ENCODE data around the gene CENPM. TPM values are rescaled to one million over a fixed set of nuclear protein-coding genes. Genes with fewer than 3 reads are reported as not detected.

The CENPM gene
- total RNA-seq, 1 donor: 11.9 TPM

DNA sequence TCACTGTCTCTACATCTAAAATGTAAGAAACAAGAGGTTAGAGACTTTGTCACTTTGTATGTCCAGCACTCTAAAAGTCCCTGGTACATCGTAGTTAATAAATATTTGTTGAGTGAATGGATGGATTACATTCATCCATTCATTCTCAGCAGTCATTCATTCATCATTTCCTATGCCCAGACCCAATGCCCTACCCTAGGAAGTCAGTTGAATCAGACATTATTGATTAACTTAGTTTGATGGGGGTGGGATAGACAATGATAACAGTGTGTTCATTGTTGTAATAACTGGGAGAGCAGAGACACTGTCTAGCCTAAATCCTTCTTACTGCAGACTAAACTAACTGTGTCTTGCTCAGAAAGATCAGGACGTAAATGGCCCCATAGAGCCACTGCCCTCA, 1.2 kb upstream of the CENPM start:
- no peaks in the 10 kb centered on the region for H3K27me3 ChIP-seq (ENCODE audit: insufficient read depth, low read length)
- H3K4me1 ChIP-seq (ENCODE audit: insufficient read depth, low read length): peaks cover 22% of the 10 kb centered on the region
- H3K9me3 ChIP-seq (ENCODE audit: low read depth, low read length): no peaks in the 10 kb centered on the region
- no peak overlapping the region for H3K4me3 ChIP-seq (ENCODE audit: low read length)

DNA sequence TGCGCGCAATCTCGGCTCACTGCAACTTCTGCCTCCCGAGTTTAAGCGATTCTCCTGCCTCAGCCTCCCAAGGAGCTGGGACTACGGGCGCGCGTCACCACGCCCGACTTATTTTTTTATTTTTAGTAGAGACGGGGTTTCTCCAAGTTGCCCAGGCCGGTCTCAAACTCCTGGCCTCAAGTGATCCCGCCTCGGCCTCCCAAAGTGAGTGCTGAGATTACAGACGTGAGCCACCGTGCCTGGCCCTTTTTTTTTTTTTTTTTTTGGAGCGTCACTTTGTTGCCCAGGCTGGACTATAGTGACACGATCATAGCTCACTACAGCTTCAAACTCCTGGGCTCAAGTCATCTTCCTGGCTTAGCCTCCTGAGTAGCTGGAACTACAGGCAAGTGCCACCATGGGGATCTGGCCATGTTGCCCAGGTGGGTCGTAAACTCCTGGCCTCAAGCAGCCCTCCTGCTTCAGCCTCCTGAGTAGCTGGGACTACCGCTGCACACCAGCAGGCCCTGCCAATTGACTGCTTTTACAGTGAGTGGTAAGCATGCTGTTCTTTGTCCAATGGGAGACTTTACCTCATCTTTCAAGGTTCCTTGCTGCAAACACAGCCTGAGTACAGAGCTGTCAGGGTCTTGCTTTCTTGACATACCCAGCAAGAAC, 600 bp upstream of the CENPM start:
- Histone ChIP-seq H3K4me3 (ENCODE audit: low read length) (peak overlapping the region; percentile 63), H3K4me1 (ENCODE audit: insufficient read depth, low read length) (peaks cover 22% of the 10 kb centered on the region), H3K9me3 (ENCODE audit: low read depth, low read length) (no peaks in the 10 kb centered on the region), H3K27me3 (ENCODE audit: insufficient read depth, low read length) (no peaks in the 10 kb centered on the region)

DNA sequence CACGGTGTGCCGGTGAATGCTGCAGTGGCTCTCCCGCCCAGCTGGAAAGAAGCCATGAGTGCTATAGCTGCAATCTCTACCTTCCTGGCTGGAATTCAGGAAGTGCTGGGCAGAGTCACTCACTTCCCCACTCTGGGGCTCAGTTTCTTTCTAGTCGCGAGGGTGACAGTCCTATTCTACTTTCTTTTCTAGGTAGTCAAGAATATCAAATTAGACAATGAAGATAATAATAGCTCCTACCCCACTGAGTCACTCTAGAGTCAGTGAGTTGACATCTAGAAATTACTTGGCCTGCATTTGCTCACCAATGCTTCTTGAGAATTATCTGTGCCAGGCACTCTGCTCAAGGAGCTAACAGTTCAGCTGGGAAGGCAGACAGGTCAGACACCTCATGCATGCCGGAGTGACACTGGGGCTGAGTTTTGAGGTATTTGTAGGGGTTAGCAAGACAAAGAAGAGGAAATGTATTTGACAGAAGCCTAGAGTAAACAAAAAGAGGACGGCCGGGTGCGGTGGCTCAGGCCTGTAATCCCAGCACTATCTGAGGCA, 3.2 kb downstream of the CENPM start:
- Histone ChIP-seq H3K9me3 (ENCODE audit: low read depth, low read length) (no peaks in the 10 kb centered on the region), H3K27me3 (ENCODE audit: insufficient read depth, low read length) (no peaks in the 10 kb centered on the region), H3K4me3 (ENCODE audit: low read length) (no peak overlapping the region), H3K4me1 (ENCODE audit: insufficient read depth, low read length) (peaks cover 43% of the 10 kb centered on the region)

DNA sequence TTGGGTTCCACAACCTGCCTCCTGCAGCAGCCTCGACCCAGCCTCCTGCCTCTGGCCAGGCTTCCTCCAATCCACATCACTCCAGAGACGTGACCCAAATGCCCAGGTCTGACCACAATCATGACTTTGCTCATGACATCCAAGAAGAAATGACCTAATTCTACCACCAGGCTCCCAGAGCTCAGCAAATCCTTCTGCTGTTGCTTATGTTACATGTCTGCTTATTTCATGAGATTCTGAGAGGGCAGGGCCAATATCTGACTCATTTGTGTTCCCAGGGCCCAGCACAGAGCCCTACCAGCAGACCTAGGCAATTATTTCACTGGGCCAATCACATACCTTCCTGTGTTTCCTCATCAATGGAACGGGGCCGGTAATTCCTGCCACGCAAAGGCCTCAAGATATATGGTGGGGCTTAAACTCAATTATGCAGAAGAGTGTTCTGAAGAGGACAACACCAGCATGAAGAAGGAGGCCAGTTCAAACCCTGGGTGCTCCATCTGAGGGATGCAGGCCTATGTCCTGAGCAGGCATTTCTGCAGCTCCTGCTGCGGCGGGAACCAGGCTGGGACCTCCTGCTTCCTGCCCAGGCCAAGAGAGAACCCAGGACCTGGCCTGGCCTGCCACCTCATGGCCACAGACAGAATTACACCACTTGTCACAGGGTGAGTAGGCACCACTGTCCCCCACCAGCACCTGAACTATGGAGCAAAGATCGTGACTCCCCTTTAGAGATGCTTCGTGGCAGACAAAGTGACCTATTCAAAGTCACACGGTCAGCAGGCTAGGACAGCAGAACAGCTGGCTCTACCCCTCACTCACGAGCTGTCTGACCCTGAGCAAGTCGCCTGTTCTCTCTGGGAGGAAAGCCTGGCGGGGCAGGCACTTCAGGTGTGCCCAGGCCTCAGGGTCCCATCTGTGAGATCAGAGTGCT, 5.9 kb downstream of the CENPM start:
- Histone ChIP-seq H3K27me3 (ENCODE audit: insufficient read depth, low read length) (no peaks in the 10 kb centered on the region), H3K9me3 (ENCODE audit: low read depth, low read length) (no peaks in the 10 kb centered on the region), H3K4me3 (ENCODE audit: low read length) (no peak overlapping the region), H3K4me1 (ENCODE audit: insufficient read depth, low read length) (peaks cover 48% of the 10 kb centered on the region)

DNA sequence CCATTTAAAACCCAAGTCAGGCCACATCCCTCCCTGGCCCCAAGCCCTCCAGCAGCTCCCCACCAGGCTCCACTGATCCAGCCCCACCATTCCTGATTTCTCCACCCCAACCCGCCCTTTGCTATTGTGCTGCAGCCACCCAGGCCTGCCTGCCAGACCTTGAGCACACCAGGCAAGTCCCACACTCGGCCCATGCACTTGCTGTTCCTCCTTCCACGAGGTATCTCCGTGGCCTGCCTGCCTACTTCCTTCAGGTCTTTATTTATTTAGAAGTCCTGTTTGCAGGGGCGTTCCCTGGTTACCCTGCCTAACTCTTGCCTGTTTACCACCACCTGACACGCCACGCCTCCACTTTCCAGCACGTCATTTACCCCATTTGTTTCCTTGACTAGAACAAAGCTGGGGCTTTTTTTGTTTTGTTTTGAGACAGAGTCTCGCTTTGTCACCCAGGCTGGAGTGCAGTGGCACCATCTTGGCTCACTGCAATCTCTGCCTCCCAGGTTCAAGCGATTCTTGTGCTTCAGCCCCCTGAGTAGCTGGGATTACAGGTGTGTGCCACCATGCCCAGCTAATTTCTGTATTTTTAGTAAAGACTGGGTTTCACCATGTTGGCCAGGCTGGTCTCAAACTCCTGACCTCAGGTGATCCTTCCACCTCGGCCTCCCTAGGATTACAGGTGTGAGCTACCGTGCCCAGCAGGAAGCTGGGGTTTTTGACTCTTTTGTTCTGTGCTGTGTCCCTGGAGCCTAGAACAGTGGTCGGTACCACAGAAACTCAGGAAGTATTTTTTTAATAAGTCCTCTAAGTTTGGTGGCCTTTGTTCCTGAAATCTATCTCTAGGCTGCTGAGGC, 6.7 kb downstream of the CENPM start:
- Histone ChIP-seq H3K9me3 (ENCODE audit: low read depth, low read length) (no peaks in the 10 kb centered on the region), H3K27me3 (ENCODE audit: insufficient read depth, low read length) (no peaks in the 10 kb centered on the region), H3K4me1 (ENCODE audit: insufficient read depth, low read length) (peaks cover 47% of the 10 kb centered on the region), H3K4me3 (ENCODE audit: low read length) (peak overlapping the region; percentile 18)

DNA sequence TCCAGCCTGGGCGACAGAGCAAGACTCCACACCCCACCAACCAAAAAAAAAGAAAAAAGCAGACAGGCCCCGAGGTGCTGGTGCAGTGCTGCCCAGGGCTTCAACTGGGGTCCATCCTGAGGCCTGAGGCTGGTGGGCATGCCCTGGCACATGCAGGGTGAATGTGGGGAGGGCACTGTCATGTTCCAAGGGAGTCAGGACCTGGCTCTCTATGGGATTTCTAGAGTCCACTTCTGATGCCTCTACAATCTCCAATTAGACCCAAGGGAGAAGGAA, 10.1 kb downstream of the CENPM start:
- H3K4me1 ChIP-seq (ENCODE audit: insufficient read depth, low read length): peaks cover 70% of the 10 kb centered on the region
- no peaks in the 10 kb centered on the region for H3K9me3 ChIP-seq (ENCODE audit: low read depth, low read length)
- H3K4me3 ChIP-seq (ENCODE audit: low read length): no peak overlapping the region
- no peaks in the 10 kb centered on the region for H3K27me3 ChIP-seq (ENCODE audit: insufficient read depth, low read length)

DNA sequence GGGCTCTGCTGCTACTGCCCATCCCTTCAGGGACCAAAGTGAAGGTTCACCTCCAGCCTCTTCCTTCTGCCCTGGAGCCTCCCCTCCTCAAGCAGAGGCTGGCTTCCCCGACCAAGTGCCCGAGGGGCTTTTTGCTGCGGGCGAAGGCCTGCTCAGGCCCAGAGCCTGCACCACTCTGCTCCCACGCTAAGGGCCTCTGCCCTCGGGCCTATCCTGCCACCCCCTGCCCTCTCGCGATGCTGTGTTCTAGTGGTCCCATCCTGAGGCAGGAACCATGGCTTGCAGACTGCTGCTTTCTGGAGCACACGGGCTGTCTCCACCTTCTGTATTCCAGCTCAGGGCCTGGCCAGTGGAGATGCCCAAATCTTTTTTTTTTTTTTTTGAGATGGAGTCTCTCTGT, 11.4 kb downstream of the CENPM start:
- Histone ChIP-seq H3K9me3 (ENCODE audit: low read depth, low read length) (no peaks in the 10 kb centered on the region), H3K4me3 (ENCODE audit: low read length) (no peak overlapping the region), H3K4me1 (ENCODE audit: insufficient read depth, low read length) (peaks cover 63% of the 10 kb centered on the region), H3K27me3 (ENCODE audit: insufficient read depth, low read length) (no peaks in the 10 kb centered on the region)

DNA sequence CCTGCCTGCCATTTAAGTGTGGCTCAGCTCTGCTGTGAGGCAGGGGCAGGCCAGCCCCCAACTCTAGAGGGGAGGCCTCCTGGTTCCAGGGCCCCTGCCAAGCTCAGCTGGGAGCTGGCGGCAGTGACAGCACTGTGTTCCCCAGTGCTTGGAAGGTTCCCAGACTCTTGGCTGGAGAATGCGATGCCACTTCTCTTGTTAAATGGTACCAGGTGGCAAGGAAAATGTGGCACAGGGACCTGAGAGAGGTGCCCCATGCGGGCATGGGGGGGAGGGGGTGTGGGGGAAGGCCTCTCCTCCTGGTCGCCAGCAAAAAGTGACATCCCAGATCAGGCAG, 12.0 kb downstream of the CENPM start:
- Histone ChIP-seq H3K27me3 (ENCODE audit: insufficient read depth, low read length) (no peaks in the 10 kb centered on the region), H3K9me3 (ENCODE audit: low read depth, low read length) (no peaks in the 10 kb centered on the region), H3K4me3 (ENCODE audit: low read length) (no peak overlapping the region), H3K4me1 (ENCODE audit: insufficient read depth, low read length) (peaks cover 62% of the 10 kb centered on the region)

DNA sequence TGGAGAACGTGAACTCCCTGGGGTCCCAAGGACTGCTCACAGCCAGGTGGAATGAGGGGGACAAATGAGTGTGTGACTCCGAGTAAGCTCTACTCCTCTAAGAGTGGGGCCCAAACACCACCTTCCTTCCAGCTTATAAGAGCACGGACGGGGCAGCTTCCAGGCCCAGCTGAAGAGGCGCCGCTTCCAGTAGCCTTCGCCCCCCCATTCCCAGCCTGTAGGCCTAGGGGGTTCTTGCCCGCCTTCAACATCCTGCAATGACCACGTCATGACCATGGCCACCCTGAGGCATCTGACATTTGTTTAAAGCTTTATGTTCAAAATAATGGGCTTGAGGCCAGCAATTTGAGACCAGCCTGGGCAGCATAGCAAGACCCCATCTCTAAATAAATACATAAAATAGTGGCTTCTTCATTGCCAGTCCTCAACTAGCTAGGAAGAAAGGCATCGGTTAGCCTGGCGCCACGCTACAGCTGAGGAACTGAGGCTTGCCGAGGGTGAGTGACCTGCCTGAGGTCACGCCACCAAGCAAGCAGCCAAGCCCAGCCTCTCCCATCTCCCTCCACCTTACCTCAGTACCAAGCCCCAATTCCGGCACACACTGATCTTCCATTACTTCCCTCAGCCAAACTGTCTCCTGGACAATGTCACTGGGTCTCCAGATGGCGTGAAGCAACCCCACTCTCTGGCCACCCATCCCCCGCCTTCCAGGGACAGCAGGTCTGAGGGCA, 12.5 kb downstream of the CENPM start:
- Histone ChIP-seq H3K4me1 (ENCODE audit: insufficient read depth, low read length) (peaks cover 59% of the 10 kb centered on the region), H3K4me3 (ENCODE audit: low read length) (no peak overlapping the region), H3K27me3 (ENCODE audit: insufficient read depth, low read length) (no peaks in the 10 kb centered on the region), H3K9me3 (ENCODE audit: low read depth, low read length) (no peaks in the 10 kb centered on the region)

DNA sequence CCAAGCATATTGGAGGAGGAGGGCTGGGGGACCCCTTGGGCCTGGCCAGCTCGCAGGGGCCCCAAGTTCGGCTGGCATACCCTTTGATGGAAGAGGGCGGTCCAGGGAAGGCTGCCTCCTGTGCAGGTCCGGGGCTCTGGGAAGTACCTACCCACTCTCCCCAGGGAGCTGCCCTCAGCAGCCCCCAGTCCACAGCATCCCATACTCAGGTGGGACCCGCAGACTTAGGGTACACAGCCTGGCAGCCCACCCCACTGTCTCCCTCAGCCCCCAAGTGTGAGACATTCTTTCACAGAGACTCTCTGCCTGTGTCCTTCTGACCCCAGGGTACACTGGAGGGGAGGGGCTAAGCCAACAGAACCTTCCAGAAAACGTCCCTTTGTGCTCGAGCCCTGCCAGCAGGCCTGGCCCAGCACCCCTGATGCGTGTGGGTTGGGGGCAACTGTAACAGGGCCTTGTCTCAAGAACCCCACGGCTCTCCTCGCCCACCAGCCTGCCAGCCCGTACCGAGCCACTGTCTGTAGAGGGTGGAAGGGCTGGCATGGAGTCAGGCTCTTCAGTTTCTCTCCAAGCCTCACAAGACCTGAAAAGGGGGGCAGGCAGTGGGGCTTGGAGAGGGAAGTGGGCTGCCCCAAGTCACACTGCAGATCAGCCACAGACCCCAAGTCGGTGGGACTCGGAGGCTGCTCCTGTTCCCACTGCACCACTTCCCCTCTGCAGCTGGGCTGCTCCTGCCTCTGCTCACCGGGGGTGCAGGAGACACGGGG, 13.4 kb downstream of the CENPM start:
- peaks cover 52% of the 10 kb centered on the region for H3K4me1 ChIP-seq (ENCODE audit: insufficient read depth, low read length)
- H3K9me3 ChIP-seq (ENCODE audit: low read depth, low read length): no peaks in the 10 kb centered on the region
- H3K4me3 ChIP-seq (ENCODE audit: low read length): no peak overlapping the region

DNA sequence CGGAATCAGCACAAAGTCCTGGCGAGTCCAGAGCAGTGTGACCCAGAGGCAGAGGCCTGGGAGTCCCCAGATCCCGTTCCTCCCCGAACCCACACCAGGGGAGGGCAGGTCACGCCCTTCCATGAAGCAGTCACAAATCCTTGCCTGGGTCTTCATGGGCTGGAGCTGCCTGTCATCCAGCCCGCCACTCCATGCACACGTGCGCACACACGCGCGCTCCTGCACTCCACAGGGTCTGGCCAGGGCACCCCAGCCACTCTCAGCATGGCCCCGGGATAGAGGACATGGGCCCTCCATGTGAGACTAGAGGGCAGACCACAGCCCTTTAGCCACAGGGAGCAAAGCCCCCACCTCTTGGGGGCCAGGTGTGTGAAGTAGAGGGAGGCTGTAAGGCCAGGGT, 14.6 kb downstream of the CENPM start:
- H3K27me3 ChIP-seq (ENCODE audit: insufficient read depth, low read length): peaks cover 3% of the 10 kb centered on the region
- no peaks in the 10 kb centered on the region for H3K9me3 ChIP-seq (ENCODE audit: low read depth, low read length)
- no peak overlapping the region for H3K4me3 ChIP-seq (ENCODE audit: low read length)
- H3K4me1 ChIP-seq (ENCODE audit: insufficient read depth, low read length): peaks cover 57% of the 10 kb centered on the region

More for the DNA sequence above, 13.4 kb downstream of the CENPM start:
- no peaks in the 10 kb centered on the region for H3K27me3 ChIP-seq (ENCODE audit: insufficient read depth, low read length)

DNA sequence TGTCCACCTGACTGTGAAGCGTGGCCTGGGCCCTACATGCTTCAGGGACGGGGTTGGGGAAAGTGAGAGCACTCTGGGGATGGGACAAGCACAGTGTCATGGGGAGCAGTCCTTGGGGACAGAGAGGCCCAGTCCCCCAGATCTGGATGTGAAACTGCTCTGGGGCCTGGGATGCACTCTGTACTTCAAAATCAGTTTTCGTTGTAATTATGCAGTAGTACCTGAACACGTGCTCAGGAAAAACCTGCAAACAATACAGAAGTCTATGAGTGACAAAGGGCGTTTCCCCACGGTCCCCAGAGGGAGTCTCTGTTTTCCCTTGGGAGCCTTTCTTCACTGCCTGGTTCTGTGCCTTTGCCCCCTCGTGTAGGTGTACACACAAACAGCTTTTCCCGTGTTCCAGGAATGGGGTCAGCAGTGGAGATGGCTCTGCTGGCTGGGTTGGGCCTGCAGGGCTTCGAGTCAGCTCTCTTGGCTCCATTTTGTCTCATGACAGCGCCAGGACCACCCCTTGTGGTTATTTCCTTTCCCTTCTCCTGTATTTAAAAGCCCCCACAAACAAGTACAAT, 15.2 kb downstream of the CENPM start:
- Histone ChIP-seq H3K4me1 (ENCODE audit: insufficient read depth, low read length) (peaks cover 57% of the 10 kb centered on the region), H3K27me3 (ENCODE audit: insufficient read depth, low read length) (peaks cover 3% of the 10 kb centered on the region), H3K4me3 (ENCODE audit: low read length) (no peak overlapping the region), H3K9me3 (ENCODE audit: low read depth, low read length) (no peaks in the 10 kb centered on the region)

DNA sequence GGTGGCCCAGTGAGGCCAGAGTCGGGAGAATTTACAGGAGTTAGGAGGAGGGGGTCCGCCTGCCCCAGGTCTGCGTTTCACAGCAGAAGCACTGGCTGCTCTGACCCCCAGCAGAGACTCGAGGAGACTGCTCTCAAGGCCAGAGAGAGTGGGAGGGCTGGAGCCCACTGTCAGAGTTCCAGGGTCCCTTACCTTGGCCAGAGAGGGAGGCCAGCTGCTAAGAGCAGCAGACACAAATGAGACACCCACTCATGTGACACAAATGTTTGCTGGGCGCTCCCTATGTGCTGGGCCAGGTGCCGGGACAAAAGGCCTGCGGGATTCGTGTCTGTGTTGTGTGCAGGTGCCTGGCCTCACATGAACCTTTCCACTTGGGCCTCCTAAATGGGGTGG, 17.5 kb downstream of the CENPM start:
- peaks cover 60% of the 10 kb centered on the region for H3K4me1 ChIP-seq (ENCODE audit: insufficient read depth, low read length)
- no peaks in the 10 kb centered on the region for H3K9me3 ChIP-seq (ENCODE audit: low read depth, low read length)
- H3K4me3 ChIP-seq (ENCODE audit: low read length): no peak overlapping the region
- peaks cover 12% of the 10 kb centered on the region for H3K27me3 ChIP-seq (ENCODE audit: insufficient read depth, low read length)

All from mononuclear cell (primary cell).